ACC112 (cell line): ENCODE measurements around the gene CLEC16A.

Source experiments
- H2AFZ ChIP-seq: fragments of 200-600 bp; sonication (generic); one replicate; pipeline ENCODE4 v1.6.0; 2017; ENCODE audit warnings: antibody characterized with exemption, low read length; ENCODE audit not compliant: unreplicated experiment
- H3K27ac ChIP-seq: fragments of 200-600 bp; sonication (generic); 2 replicates; pipeline ENCODE4 v1.5.1; 2014; ENCODE audit warnings: low read depth, mild to moderate bottlenecking, antibody characterized with exemption, low read length, moderate library complexity
- H3K27me3 ChIP-seq: fragments of 200-600 bp; sonication (generic); 2 replicates; pipeline ENCODE4 v1.6.1; 2014; ENCODE audit warnings: mild to moderate bottlenecking, antibody characterized with exemption, low read length, moderate library complexity, mixed read lengths; ENCODE audit not compliant: insufficient read depth
- H3K36me3 ChIP-seq: fragments of 200-600 bp; sonication (generic); 2 replicates; pipeline ENCODE4 v1.6.1; 2016; ENCODE audit warnings: mild to moderate bottlenecking, antibody characterized with exemption, low read length, moderate library complexity, mixed read lengths; ENCODE audit not compliant: insufficient read depth
- H3K4me1 ChIP-seq: fragments of 200-600 bp; sonication (generic); one replicate; pipeline ENCODE4 v1.6.1; 2016; ENCODE audit warnings: low read length, mixed read lengths; ENCODE audit not compliant: insufficient read depth, unreplicated experiment, control insufficient read depth
- H3K4me3 ChIP-seq: fragments of 200-600 bp; sonication (generic); 2 replicates; pipeline ENCODE4 v1.5.1; 2014; ENCODE audit warnings: mild to moderate bottlenecking, low read depth, low read length
- H3K79me2 ChIP-seq: fragments of 200-600 bp; sonication (generic); one replicate; pipeline ENCODE4 v1.6.0; 2016; ENCODE audit warnings: low read length; ENCODE audit not compliant: control insufficient read depth, unreplicated experiment, insufficient read depth

Gene CLEC16A

DNA sequence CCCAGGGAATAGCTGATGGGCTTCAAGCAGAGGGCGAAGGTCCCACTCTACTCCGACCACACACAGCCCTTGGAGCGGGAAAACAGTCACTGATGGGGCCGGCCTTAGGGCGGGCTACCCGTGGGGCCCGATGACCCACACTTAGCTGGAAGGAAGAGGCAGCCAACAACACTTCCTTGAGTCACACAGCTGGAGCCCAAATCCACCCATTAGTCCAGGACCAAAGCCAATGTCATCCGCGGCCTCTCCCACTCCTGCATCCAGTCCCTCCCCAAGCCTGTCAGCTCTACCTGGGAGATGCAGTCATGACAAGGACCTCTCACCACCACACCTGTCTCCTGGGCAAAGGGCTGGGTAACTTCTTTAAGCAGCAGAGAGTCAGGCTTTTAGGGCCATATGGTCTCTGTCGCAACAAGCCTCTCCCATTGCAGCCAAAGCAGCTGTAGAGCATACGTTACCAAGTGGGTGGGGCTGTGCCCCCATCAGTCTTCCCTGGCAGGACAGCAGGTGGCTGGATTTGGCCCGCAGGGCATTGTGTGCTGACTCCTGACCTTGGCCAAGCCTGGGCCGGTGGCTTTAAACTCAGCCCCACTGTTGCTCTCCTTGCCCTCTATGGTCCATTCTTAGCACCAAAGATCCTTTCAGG is 200.9 kb downstream of the CLEC16A start:
- no peak overlapping the region for H3K4me3 ChIP-seq
- H2AFZ ChIP-seq: no peak overlapping the region
- H3K27me3 ChIP-seq: no peaks in the 10 kb centered on the region
- peaks cover 18% of the 10 kb centered on the region for H3K4me1 ChIP-seq
- H3K79me2 ChIP-seq: no peaks in the 10 kb centered on the region
- H3K36me3 ChIP-seq: no peaks in the 10 kb centered on the region
- H3K27ac ChIP-seq: no peak overlapping the region

DNA sequence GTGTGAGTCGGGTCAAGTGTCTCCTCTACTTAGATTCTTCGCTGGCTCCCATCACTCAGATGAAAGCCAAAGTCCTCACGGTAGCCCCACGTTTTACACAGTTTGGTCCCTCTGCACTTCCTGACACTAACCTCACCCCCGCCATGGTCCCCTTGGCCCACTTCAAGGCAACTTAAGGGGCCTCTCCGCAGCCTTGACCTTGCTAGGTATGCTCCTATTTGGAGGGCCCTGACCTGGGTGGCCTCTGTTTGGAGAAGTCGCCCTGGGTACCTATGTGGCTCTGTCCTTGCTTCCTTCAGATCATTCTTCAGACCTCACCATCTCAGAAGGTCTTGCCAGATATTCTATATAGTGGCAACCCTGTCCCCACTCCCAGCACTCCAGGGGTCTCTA is 201.5 kb downstream of the CLEC16A start:
- Histone ChIP-seq H3K79me2 (no peaks in the 10 kb centered on the region), H2AFZ (no peak overlapping the region), H3K4me3 (no peak overlapping the region), H3K27me3 (no peaks in the 10 kb centered on the region), H3K27ac (no peak overlapping the region), H3K4me1 (peaks cover 18% of the 10 kb centered on the region), H3K36me3 (no peaks in the 10 kb centered on the region)

DNA sequence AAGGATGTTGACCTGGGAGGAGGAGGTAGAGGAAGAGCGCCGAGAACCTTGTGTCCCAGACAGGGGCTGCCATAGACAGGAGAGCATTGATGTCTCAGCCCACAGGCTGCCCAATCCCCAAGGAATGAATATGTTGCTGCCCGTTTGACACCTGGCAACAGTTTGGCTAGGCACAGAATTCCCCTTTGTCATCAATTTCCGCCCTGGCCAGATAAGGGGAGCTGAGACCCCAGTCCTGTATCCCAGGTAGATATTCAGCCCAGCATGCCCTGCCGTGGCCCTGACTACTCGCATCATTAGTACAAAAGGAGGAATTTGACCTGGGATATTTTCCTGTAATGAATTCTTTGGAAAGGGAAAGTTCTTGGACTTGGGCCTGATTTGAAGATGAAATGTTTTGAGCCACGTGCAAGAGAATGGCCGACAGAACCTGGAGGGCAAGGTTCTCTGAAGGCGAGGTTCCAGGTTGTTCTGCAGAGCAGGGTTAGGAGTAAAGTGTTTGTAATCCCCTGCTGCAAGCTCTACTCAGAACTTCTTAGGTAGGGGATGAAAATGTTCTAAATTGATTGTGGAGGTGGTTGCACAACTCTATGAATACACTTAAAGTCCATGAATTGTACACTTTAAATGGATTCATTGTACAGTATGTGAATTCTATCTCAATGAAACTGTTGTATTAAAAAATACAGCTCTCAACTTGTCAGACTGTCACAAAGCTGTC is 202.8 kb downstream of the CLEC16A start:
- Histone ChIP-seq H3K36me3 (no peaks in the 10 kb centered on the region), H2AFZ (no peak overlapping the region), H3K27ac (no peak overlapping the region), H3K79me2 (no peaks in the 10 kb centered on the region), H3K4me3 (no peak overlapping the region), H3K4me1 (peaks cover 18% of the 10 kb centered on the region), H3K27me3 (no peaks in the 10 kb centered on the region)

DNA sequence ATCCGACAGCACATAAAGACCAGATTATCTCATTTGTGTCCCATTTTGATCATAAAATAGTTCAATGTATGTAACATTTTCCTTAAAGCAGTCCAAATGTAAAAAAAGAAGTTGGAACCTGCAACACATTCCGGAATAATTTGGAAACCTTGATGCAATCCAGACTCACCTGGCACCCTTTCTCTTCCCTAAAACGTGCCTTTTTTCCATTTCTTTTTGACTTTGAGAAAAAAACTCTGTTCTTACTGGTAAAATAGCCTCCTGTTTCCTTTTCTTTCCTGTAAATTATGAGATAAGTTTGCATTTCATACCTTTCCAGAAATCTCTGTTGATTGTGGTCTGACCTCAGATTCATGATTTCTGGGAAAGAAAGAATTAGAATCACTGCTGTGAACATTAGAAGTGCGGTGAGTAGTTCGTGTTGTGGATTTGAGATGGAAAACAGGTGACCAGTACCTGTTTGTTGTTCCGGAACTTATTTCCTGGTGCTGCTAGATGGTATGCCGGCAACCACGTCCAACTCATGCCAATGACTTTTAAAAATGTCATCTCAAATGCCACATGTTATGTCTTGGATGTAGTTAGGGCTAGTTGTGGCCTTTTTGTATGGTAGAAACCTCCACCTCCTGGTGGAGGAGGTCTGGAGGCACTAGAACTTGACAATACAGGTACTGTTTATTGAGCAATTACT is 203.5 kb downstream of the CLEC16A start:
- Histone ChIP-seq H2AFZ (no peak overlapping the region), H3K27ac (no peak overlapping the region), H3K27me3 (no peaks in the 10 kb centered on the region), H3K4me3 (no peak overlapping the region), H3K79me2 (no peaks in the 10 kb centered on the region), H3K4me1 (peaks cover 18% of the 10 kb centered on the region), H3K36me3 (no peaks in the 10 kb centered on the region)

DNA sequence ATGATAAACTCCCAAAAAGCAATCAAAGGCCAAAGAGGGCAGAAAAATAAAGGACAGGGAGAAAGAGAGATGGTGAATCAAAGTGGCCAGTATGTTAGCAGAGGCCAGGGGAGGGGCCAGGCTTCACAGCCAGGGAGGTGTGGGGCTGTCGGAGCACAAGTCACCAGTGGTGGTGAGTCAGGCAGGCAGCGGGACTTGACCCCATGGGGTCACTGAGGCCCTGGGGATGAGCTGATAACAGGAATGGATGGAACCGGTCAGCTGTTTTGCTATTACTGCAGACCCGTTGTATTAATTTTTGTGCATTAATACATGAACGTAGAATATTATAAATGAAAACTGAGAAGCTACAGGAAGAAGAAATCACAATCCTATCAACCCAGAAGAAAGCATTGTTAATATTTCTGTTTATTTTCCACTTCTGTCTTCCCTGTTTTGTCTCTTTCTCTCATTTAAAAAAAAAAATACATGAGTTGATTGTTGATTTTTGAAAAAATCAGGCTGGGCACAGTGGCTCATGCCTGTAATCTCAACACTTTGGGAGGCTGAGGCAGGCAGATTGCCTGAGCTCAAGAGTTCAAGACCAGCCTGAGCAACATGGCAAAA is 204.8 kb downstream of the CLEC16A start:
- Histone ChIP-seq H3K4me1 (peaks cover 18% of the 10 kb centered on the region), H3K79me2 (no peaks in the 10 kb centered on the region), H3K27ac (no peak overlapping the region), H2AFZ (no peak overlapping the region), H3K27me3 (no peaks in the 10 kb centered on the region), H3K4me3 (no peak overlapping the region), H3K36me3 (no peaks in the 10 kb centered on the region)

DNA sequence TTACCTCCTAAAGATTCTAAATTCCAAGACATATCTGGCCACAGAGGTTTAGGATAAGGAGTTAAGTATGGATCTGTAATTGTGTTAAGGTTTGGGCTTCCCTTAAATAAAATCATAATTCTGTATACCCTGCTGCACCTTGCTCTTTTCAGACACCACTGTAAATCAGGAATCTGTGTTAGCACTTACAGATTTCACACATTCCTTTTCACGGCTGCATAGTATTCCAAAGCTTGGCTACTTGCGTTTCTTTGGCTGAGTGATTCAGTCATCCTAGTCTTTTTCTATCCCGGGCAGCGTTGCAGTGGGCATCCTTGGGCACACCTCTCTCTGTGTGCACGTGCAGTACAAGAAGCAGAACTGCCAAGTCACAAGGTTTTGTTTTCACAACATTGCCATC is 205.8 kb downstream of the CLEC16A start:
- Histone ChIP-seq H3K27ac (no peak overlapping the region), H3K27me3 (no peaks in the 10 kb centered on the region), H3K79me2 (no peaks in the 10 kb centered on the region), H3K4me3 (no peak overlapping the region), H3K36me3 (no peaks in the 10 kb centered on the region), H2AFZ (no peak overlapping the region), H3K4me1 (peaks cover 11% of the 10 kb centered on the region)

DNA sequence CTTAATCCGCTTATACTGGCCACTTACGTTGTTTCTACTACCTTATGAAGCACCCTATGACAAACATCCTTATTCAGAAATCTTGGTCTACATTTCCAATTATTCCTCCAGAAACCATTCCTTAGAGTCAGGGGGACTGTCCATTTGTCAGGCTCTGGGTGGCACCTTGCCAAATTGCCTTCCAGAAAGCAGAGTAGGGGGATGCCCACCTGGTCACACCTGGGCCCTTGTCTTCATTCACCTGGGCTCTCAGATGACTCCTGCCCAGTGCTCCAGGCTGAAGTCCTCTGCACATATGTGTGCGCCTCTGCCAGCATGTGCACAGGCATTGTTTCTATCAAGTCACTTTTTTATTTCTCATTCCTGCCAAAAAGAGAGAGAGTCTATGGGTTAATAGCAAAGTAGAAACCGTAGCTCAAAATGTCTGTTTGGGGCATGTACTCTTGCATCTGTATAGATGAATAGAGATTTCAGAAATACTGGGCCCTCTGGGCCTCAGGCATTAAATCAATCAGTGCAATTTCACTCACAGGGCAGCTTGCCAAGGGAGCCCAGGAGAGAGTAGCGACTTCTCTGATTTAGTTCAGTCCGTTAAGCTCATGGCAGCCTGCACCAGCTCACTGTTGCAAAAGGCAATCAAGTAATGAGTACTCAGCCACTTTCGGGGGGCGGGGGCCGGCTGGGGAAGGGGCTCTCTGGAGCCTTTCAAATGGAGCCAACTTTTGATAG is 207.0 kb downstream of the CLEC16A start:
- H3K4me3 ChIP-seq: no peak overlapping the region
- H3K4me1 ChIP-seq: peaks cover 8% of the 10 kb centered on the region
- H3K36me3 ChIP-seq: no peaks in the 10 kb centered on the region
- H2AFZ ChIP-seq: no peak overlapping the region
- no peak overlapping the region for H3K27ac ChIP-seq
- H3K79me2 ChIP-seq: no peaks in the 10 kb centered on the region
- H3K27me3 ChIP-seq: no peaks in the 10 kb centered on the region

DNA sequence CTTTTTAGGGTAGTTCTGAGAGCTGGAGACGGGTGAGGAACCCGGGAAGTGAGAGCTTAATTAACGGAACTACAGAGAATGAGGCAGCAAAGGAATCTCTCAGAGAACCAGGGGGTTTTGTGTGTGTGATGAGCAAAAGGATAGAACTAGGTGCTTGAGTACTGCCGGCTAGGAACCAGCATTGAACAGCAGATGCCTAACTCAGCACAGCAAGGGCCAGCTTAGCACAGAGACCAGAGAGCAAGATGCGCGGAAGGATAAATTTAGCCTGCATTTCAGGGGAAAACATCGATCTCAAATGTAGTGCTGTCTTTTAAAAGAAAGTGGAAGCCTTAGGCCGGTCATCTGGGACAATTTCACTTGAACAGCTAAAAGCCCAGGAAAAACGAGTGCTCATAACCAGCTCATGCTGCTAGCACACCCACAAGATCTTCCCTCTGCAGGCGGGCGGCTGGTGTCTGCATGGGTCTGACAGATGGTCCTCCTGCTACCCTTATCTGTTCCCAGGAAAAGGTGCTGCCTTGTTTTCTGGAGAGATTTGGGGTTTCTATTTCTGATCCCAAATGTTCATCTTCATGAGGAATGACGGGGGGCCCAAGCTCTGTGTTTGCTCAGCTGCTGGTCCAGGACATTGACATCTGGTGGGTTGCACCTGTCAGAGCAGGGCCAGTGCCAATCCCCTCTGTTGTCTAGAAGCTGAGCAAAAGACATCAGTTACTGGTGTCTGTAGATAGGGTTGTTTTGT is 207.7 kb downstream of the CLEC16A start:
- Histone ChIP-seq H3K4me1 (peaks cover 8% of the 10 kb centered on the region), H3K36me3 (no peaks in the 10 kb centered on the region), H3K4me3 (no peak overlapping the region), H3K27ac (no peak overlapping the region), H2AFZ (no peak overlapping the region), H3K79me2 (no peaks in the 10 kb centered on the region), H3K27me3 (no peaks in the 10 kb centered on the region)

DNA sequence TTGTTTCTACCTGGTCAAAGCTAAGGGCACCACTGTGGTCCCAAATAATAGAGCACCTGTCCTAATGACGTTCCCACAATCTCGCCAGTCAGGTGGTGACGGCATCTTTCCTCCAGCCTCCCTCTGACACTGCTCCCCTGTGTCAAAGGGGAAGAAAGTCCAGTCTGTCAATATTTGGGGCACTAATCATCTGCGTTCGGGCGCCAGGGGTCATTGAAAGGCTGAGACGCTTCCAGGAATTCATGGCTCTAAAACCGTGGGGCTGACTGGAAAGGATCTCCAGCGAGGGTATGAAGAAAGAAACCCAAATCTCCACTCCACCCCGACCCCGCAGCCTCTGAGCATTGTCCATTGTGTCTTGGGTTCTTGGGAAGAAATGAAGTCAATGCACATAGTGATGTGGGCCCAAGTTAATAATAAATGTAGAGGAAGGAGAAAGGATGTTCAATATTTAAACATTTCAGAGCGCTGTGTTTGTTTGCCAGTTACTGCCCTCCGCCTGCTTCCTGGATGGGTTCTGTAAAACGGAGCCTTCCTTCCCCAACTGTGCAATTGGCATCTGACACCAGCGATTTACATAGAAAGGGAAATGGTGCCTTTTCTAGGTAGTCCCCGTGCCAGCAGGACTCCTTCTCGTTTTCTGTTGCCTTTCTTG is 208.4 kb downstream of the CLEC16A start:
- no peaks in the 10 kb centered on the region for H3K27me3 ChIP-seq
- H3K36me3 ChIP-seq: no peaks in the 10 kb centered on the region
- no peak overlapping the region for H3K4me3 ChIP-seq
- H3K79me2 ChIP-seq: no peaks in the 10 kb centered on the region
- peaks cover 8% of the 10 kb centered on the region for H3K4me1 ChIP-seq
- H2AFZ ChIP-seq: no peak overlapping the region
- no peak overlapping the region for H3K27ac ChIP-seq
